H9 (cell line): ENCODE results near the gene P4HB. TPM values are rescaled to one million over a fixed set of nuclear protein-coding genes. Genes with fewer than 3 reads are reported as not detected.

Experiments used
- DNase-seq: peaks from one replicate; pipeline ENCODE4 v3.0.0-alpha.2; 2017
- H2AFZ ChIP-seq: one replicate; pipeline ENCODE4 v1.6.1; 2013; ENCODE audit warnings: mild to moderate bottlenecking, low read length, control low read depth, moderate library complexity
- H2AK5ac ChIP-seq: 2 replicates; pipeline ENCODE4 v1.6.1; 2013; ENCODE audit warnings: low read length, control low read depth, mixed read lengths; ENCODE audit not compliant: insufficient read length
- H2BK120ac ChIP-seq: one replicate; pipeline ENCODE4 v1.6.1; 2013; ENCODE audit warnings: low read depth, mild to moderate bottlenecking, low read length, control low read depth, inconsistent platforms; ENCODE audit not compliant: poor library complexity, severe bottlenecking
- H2BK12ac ChIP-seq: 2 replicates; pipeline ENCODE4 v1.6.1; 2013; ENCODE audit warnings: low read length, control low read depth, mixed read lengths, low read depth; ENCODE audit not compliant: insufficient read length
- H2BK15ac ChIP-seq: 2 replicates; pipeline ENCODE4 v1.6.1; 2013; ENCODE audit warnings: low read depth, low read length, control low read depth
- H2BK20ac ChIP-seq: one replicate; pipeline ENCODE4 v1.6.1; 2013; ENCODE audit warnings: low read depth, mild to moderate bottlenecking, low read length, control low read depth, inconsistent platforms; ENCODE audit not compliant: poor library complexity, severe bottlenecking
- H2BK5ac ChIP-seq: 2 replicates; pipeline ENCODE4 v1.6.1; 2013; ENCODE audit warnings: low read length, control low read depth, mixed read lengths; ENCODE audit not compliant: insufficient read length
- H3K14ac ChIP-seq: 2 replicates; pipeline ENCODE4 v1.6.1; 2013; ENCODE audit warnings: low read length, control low read depth; ENCODE audit not compliant: insufficient read depth
- H3K18ac ChIP-seq: 2 replicates; pipeline ENCODE4 v1.6.1; 2013; ENCODE audit warnings: low read depth, mild to moderate bottlenecking, mixed read lengths, low read length, control low read depth; ENCODE audit not compliant: insufficient read length
- H3K23ac ChIP-seq: 2 replicates; pipeline ENCODE4 v1.6.1; 2013; ENCODE audit warnings: low read length, control low read depth, mixed read lengths, low read depth; ENCODE audit not compliant: insufficient read length
- H3K23me2 ChIP-seq: 2 replicates; pipeline ENCODE4 v1.6.1; 2013; ENCODE audit warnings: low read depth, mild to moderate bottlenecking, mixed read lengths, low read length, control low read depth; ENCODE audit not compliant: insufficient read length, poor library complexity, severe bottlenecking
- H3K27ac ChIP-seq: 2 replicates; pipeline ENCODE4 v1.5.1; 2013; ENCODE audit warnings: low read length, control low read depth, mixed read lengths, low read depth; ENCODE audit not compliant: insufficient read length
- H3K27me3 ChIP-seq: 2 replicates; pipeline ENCODE4 v1.6.1; 2013; ENCODE audit warnings: low read length, control low read depth, inconsistent platforms; ENCODE audit not compliant: insufficient read depth
- H3K4ac ChIP-seq: 2 replicates; pipeline ENCODE4 v1.6.1; 2013; ENCODE audit warnings: low read depth, mild to moderate bottlenecking, control low read depth, inconsistent platforms, low read length, moderate library complexity
- H3K4me1 ChIP-seq: 2 replicates; pipeline ENCODE4 v1.6.1; 2013; ENCODE audit warnings: low read length, control low read depth, inconsistent platforms; ENCODE audit not compliant: insufficient read depth
- H3K4me2 ChIP-seq: 2 replicates; pipeline ENCODE4 v1.6.1; 2013; ENCODE audit warnings: low read length, control low read depth, mixed read lengths; ENCODE audit not compliant: insufficient read length, insufficient read depth
- H3K56ac ChIP-seq: 2 replicates; pipeline ENCODE4 v1.6.1; 2013; ENCODE audit warnings: low read depth, mild to moderate bottlenecking, mixed read lengths, low read length, control low read depth; ENCODE audit not compliant: insufficient read length
- H3K79me1 ChIP-seq: 2 replicates; pipeline ENCODE4 v1.6.1; 2013; ENCODE audit warnings: low read depth, mild to moderate bottlenecking, moderate library complexity, low read length, control low read depth, inconsistent platforms; ENCODE audit not compliant: insufficient read depth, poor library complexity, severe bottlenecking
- H3K79me2 ChIP-seq: 2 replicates; pipeline ENCODE4 v1.6.1; 2013; ENCODE audit warnings: low read length, control low read depth, inconsistent platforms; ENCODE audit not compliant: insufficient read depth
- H3K9ac ChIP-seq: 2 replicates; pipeline ENCODE4 v1.6.1; 2013; ENCODE audit warnings: low read length, control low read depth, mixed read lengths; ENCODE audit not compliant: insufficient read length; ENCODE audit errors: extremely low read depth
- H3K9me3 ChIP-seq: one replicate; pipeline ENCODE4 v1.6.1; 2013; ENCODE audit warnings: low read depth, low read length, inconsistent platforms; ENCODE audit not compliant: control insufficient read depth
- H3T11ph ChIP-seq: one replicate; pipeline ENCODE4 v1.6.1; 2013; ENCODE audit warnings: mild to moderate bottlenecking, low read length, control low read depth, inconsistent platforms
- H4K20me1 ChIP-seq: one replicate; pipeline ENCODE4 v1.6.1; 2013; ENCODE audit not compliant: control insufficient read depth, insufficient read length, insufficient read depth
- H4K5ac ChIP-seq: 2 replicates; pipeline ENCODE4 v1.6.1; 2013; ENCODE audit warnings: low read depth, mild to moderate bottlenecking, mixed read lengths, low read length, control low read depth; ENCODE audit not compliant: insufficient read length
- H4K8ac ChIP-seq: replicated peaks from 2 replicates; pipeline ENCODE4 v1.6.1; 2013; ENCODE audit warnings: low read length, control low read depth, mixed read lengths, low read depth; ENCODE audit not compliant: insufficient read length
- H4K91ac ChIP-seq: 2 replicates; pipeline ENCODE4 v1.6.1; 2013; ENCODE audit warnings: low read depth, mild to moderate bottlenecking, moderate library complexity, mixed read lengths, low read length, control low read depth; ENCODE audit not compliant: insufficient read length
- H3K27ac Mint-ChIP-seq, 3 experiments: 2 replicates in 2 of 3; 3 replicates in 1 of 3; pipeline ENCODE4 v1.8.0; 2020 to 2021; ENCODE audit warnings: mixed read lengths in 3 of 3, mild to moderate bottlenecking in 1 of 3, moderate library complexity in 1 of 3
- H3K27me3 Mint-ChIP-seq: 2 replicates; pipeline ENCODE4 v1.8.0; 2021; ENCODE audit warnings: low read depth, mild to moderate bottlenecking, moderate library complexity, mixed read lengths
- H3K36me3 Mint-ChIP-seq, 3 experiments: 2 replicates in 2 of 3; 3 replicates in 1 of 3; pipeline ENCODE4 v1.8.0; 2020 to 2021; ENCODE audit warnings: low read depth in 3 of 3, mixed read lengths in 3 of 3; ENCODE audit not compliant: insufficient read depth in 1 of 3
- H3K4me1 Mint-ChIP-seq, 2 experiments: 2 replicates each; pipeline ENCODE4 v1.8.0; 2020; ENCODE audit warnings: mixed read lengths in 2 of 2
- H3K4me3 Mint-ChIP-seq, 2 experiments: 2 replicates in 1 of 2; 3 replicates in 1 of 2; pipeline ENCODE4 v1.8.0; 2020 to 2021; ENCODE audit warnings: mild to moderate bottlenecking in 2 of 2, mixed read lengths in 2 of 2, moderate library complexity in 1 of 2
- H3K9me3 Mint-ChIP-seq, 2 experiments: 2 replicates in 1 of 2; 3 replicates in 1 of 2; pipeline ENCODE4 v1.8.0; 2020; ENCODE audit warnings: mild to moderate bottlenecking in 2 of 2, mixed read lengths in 2 of 2, moderate library complexity in 1 of 2
- WGBS: extraction: QIAGEN DNeasy Blood & Tissue Kit; methylation state at CpG from one replicate; pipeline ENCODE4 v1.1.7; 2013; ENCODE audit warnings: missing lambda C conversion rate, low lambda C conversion rate, mixed read lengths; ENCODE audit not compliant: insufficient read length; ENCODE audit errors: extremely low coverage; 5-methylcytosine and 5-hydroxymethylcytosine counted together
- total RNA-seq: library from RNA; stranded (reverse); gene quantifications from 2 replicates; pipeline ENCODE4 v1.2.1, GENCODE V29; 2021
- TF ChIP-seq, protein P1 (sequence below): fragments of 200-600 bp; sonication (generic); conservative IDR thresholded peaks from 3 replicates; pipeline ENCODE4 v1.8.0; 2021; ENCODE audit warnings: antibody characterized with exemption, mild to moderate bottlenecking

Gene P4HB
- total RNA-seq, 1 experiment from 2014 or later, result 366 TPM

DNA sequence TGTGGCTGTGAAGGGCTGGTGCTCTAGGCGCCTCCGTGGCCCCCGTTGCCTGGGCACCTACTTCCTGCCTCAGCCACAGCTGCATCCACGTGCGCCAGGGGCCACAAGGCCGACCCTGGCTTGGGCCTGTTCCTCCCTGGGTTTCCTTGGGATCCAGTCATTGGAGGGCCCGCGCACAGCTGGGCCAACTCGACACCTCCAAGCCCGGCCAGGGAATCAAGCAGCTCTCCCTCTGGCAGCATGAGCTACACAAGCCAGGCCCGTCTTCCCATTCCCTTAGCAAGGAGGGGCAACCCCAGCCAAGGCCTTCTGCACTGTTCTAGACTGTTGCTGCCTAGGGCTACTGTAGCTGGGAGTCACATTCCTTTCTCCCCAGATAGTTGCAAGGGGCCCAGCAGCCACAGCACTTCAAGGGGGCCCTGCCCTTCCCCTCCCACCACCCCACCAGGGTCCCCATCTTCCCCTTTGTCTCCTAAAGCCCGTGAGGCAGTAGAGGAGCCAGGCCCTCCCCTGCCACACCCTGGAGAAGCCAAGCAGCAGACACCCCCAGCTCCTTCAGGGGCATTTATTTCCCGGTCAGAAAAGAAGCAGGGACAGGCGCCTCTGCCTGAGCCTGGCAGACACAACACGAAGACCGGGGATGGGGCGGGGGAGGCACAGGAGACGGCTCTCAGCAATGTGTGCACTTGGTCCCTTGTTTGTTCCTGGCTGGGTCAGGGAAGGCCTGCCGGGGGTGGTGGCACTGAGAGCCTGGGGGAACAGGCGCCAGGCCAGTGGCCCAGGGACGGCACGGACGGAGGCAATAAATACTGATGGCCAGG is 7.0 kb upstream of the P4HB start:
- H3K9ac ChIP-seq, result no peak overlapping the region
- H3K23me2 ChIP-seq, result peaks cover 8% of the 10 kb centered on the region
- H3K23ac ChIP-seq, result no peak overlapping the region
- TF ChIP-seq, protein P1, sequence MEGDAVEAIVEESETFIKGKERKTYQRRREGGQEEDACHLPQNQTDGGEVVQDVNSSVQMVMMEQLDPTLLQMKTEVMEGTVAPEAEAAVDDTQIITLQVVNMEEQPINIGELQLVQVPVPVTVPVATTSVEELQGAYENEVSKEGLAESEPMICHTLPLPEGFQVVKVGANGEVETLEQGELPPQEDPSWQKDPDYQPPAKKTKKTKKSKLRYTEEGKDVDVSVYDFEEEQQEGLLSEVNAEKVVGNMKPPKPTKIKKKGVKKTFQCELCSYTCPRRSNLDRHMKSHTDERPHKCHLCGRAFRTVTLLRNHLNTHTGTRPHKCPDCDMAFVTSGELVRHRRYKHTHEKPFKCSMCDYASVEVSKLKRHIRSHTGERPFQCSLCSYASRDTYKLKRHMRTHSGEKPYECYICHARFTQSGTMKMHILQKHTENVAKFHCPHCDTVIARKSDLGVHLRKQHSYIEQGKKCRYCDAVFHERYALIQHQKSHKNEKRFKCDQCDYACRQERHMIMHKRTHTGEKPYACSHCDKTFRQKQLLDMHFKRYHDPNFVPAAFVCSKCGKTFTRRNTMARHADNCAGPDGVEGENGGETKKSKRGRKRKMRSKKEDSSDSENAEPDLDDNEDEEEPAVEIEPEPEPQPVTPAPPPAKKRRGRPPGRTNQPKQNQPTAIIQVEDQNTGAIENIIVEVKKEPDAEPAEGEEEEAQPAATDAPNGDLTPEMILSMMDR, result no peak
- no peak overlapping the region; the same call in 1 of the 2 replicates for H3K14ac ChIP-seq
- no peak overlapping the region for H3K27ac ChIP-seq
- peaks cover 21 to 37% of the 10 kb centered on the region in 2 experiments for H3K4me1 Mint-ChIP-seq
- no peak overlapping the region for H2BK5ac ChIP-seq
- no peak overlapping the region for H2BK12ac ChIP-seq
- H3K27me3 ChIP-seq, result no peaks in the 10 kb centered on the region
- H3K4me1 ChIP-seq, result no peaks in the 10 kb centered on the region
- no peaks in the 10 kb centered on the region for H3K9me3 Mint-ChIP-seq
- no peak overlapping the region for H3K56ac ChIP-seq
- H4K20me1 ChIP-seq, result no peaks in the 10 kb centered on the region
- H4K5ac ChIP-seq, result no peak overlapping the region
- peaks cover 2% of the 10 kb centered on the region for H3K79me1 ChIP-seq
- H3K9me3 ChIP-seq, result no peaks in the 10 kb centered on the region
- H3K18ac ChIP-seq, result no peak overlapping the region
- no peak overlapping the region for H3K4ac ChIP-seq
- no CpG with 5 or more reads among the region's 23 CpGs for WGBS
- H3K27ac Mint-ChIP-seq, result peak overlapping the region; percentile 64 to 92 (median 90); a peak in 5 of 7 replicates
- no peak overlapping the region for H3T11ph ChIP-seq
- DNase-seq, result peak; percentile 84
- H2AFZ ChIP-seq, result no peak overlapping the region
- H4K8ac ChIP-seq, result no peak overlapping the region
- H3K4me2 ChIP-seq, result no peak overlapping the region
- H2AK5ac ChIP-seq, result no peak overlapping the region
- no peak overlapping the region for H2BK15ac ChIP-seq
- H3K36me3 Mint-ChIP-seq, result peaks cover 13 to 33% (median 32%) of the 10 kb centered on the region in 3 experiments; a peak in 6 of 7 replicates
- H3K79me2 ChIP-seq, result no peaks in the 10 kb centered on the region; the same call in 1 of the 2 replicates
- H4K91ac ChIP-seq, result no peak overlapping the region
- H3K27me3 Mint-ChIP-seq, result no peaks in the 10 kb centered on the region; the same call in 1 of the 2 replicates
- H2BK20ac ChIP-seq, result no peak overlapping the region
- H3K4me3 Mint-ChIP-seq, result peak overlapping the region in 1 of 2 experiments; percentile 9; a peak in 1 of 5 replicates
- H2BK120ac ChIP-seq, result no peak overlapping the region
